Prostate gland (tissue), 2 donors: ENCODE results near the gene NHSL2.

ENCODE experiments used
- POLR2A ChIP-seq: fragments of 450-650 bp; IDR thresholded peaks from one replicate; pipeline ENCODE4 v1.6.1; 2016; ENCODE audit warnings: antibody characterized with exemption, mild to moderate bottlenecking
- POLR2AphosphoS5 ChIP-seq: sonication (generic); formaldehyde crosslinking; IDR thresholded peaks from one replicate; pipeline ENCODE4 v1.6.1; 2017; ENCODE audit warnings: antibody characterized with exemption
- TF ChIP-seq, protein P1 (sequence below), 4 experiments: fragments of 200-600 bp in 2 of 4; fragments of 450-650 bp in 2 of 4; sonication (generic) in 2 of 4; IDR thresholded peaks; 1 replicate in 3 of 4; 2 replicates in 1 of 4; pipeline ENCODE4 v1.5.1; 2016 to 2019; ENCODE audit warnings: antibody characterized with exemption in 4 of 4, mild to moderate bottlenecking in 2 of 4, moderate library complexity in 2 of 4

DNA sequence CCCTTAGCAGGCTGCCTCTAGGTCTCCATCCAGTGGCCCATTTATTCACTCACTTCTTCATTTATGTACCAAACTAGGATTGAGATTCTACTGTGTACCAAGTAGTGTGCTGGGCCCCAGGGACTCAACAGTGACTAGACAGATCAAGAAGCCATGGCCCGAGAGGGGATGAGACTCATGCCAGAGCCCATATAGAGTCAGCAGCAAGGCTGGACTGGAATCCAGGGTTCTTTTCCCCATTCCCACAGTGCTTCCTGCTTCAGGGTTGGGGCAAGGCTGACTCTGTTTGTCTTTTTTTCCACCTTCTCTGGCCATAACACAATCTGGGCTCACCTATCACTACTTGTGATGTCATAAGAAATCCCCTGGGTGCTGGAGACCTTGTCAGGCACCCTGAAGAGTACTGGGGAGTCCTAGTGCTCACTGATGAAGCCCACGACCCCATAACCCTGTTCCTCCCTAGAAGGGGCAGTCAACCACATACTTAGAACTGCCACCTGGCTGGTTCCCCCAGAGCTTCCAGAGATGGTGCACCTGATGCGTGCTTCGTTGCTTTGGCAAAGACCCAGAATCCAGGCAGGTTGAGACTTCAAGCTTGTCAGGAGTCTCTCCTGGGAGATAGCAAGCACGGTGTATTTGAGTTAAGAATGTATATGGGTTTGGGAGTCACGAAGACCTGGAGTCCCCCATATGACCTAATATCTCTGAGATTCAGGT, 214.8 kb downstream of the NHSL2 start:
- TF ChIP-seq, protein P1, sequence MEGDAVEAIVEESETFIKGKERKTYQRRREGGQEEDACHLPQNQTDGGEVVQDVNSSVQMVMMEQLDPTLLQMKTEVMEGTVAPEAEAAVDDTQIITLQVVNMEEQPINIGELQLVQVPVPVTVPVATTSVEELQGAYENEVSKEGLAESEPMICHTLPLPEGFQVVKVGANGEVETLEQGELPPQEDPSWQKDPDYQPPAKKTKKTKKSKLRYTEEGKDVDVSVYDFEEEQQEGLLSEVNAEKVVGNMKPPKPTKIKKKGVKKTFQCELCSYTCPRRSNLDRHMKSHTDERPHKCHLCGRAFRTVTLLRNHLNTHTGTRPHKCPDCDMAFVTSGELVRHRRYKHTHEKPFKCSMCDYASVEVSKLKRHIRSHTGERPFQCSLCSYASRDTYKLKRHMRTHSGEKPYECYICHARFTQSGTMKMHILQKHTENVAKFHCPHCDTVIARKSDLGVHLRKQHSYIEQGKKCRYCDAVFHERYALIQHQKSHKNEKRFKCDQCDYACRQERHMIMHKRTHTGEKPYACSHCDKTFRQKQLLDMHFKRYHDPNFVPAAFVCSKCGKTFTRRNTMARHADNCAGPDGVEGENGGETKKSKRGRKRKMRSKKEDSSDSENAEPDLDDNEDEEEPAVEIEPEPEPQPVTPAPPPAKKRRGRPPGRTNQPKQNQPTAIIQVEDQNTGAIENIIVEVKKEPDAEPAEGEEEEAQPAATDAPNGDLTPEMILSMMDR (IDR thresholded peaks at IDR 0.05): no peak
- TF ChIP-seq POLR2AphosphoS5 (no peak), POLR2A (no peak)
